Erythroblast (primary cell): ENCODE data around the gene CEP295NL.

ENCODE experiments used
- GATA1 ChIP-seq: IDR thresholded peaks from 2 replicates; pipeline ENCODE4 v1.6.1; 2011; ENCODE audit warnings: low read depth, mild to moderate bottlenecking, control low read depth, low read length, moderate library complexity
- POLR2A ChIP-seq: IDR thresholded peaks from 2 replicates; pipeline ENCODE4 v1.6.1; 2011; ENCODE audit warnings: mild to moderate bottlenecking, low read length

DNA sequence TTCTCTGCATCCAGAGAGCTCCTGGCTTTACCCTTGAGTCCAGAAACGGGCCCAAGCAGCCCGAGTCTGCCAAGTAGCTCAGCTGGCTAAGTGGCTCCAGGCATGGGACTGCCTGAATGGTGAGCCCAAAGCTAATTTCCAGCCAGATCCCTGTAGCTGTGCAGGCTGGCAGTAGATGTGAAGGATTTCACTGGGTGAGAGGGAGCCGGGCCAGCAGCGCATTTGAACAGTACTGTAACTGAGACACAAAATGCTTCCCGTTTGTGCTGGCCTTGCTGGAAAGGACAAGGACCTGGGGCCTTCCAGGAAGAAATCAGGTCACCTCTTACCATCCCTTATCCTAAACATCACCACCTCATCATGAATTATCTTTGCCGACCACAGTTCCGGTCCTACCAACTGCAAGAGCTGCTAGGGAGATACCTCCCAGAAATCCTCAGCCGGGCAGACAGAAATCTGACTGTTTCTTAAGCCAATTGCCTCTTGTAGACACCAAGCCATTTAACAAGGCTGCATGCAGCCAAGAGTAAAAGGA lies 18.5 kb upstream of the CEP295NL start:
- TF ChIP-seq POLR2A (no peak), GATA1 (no peak)
